A549 treated with CORT108297 at 1 μM for 4 hours (cell line): ENCODE data around the gene TEX53. TPM values are rescaled to one million over a fixed set of nuclear protein-coding genes. Genes with fewer than 3 reads are reported as not detected.

Experiments used
- total RNA-seq: library from RNA; stranded (reverse); fragments of 200-300 nt; extraction: Qiagen RNA extraction; gene quantifications from 5 replicates; pipeline ENCODE4 v1.2.3, GENCODE V29; 2022

Gene TEX53
- not detected in 5 replicates for total RNA-seq

GRCh38 chr9:114657705-114658104 is at the start of gene TEX53:
TEX53 (minus strand) TSS chr9:114657805; CDS start chr9:114657774, 31 bp downstream.

GRCh38 chr9:114681594-114682332 is 24.2 kb upstream of the TEX53 start, which contains the start of gene TEX48:
TEX48 (minus strand) TSS chr9:114682192; CDS start chr9:114671723, 10,469 bp downstream.

Other genes starting within 250 kb of the TEX53 start
- gene WHRN, start 152.3 kb downstream of the TEX53 start, total RNA-seq, result 4.3 to 8.3 TPM (median 7.8 TPM) in 5 replicates
- gene ATP6V1G1, start 70.0 kb downstream of the TEX53 start, total RNA-seq, result 107 to 154 TPM (median 119 TPM) in 5 replicates
- 10.9 to 12.3 TPM (median 11.8 TPM) in 5 replicates for gene TMEM268, start 46.5 kb downstream of the TEX53 start, total RNA-seq
- not detected in 5 replicates for gene TEX48, start 24.4 kb upstream of the TEX53 start, total RNA-seq
- gene TNFSF15, start 148.2 kb upstream of the TEX53 start, total RNA-seq, result 0.21 to 0.40 TPM (median 0.25 TPM) in 5 replicates